HEK293 (cell line): ENCODE data around the gene OR2J3.
A peak's percentile ranks its signal among the peaks of the same experiment; 100 is the strongest.
"Not testable (repeated sequence)": the region's sequence is repeated elsewhere in the genome, so short reads cannot be mapped to it uniquely, and the experiment has no call there.

Experiments
- CTCF ChIA-PET: fragments of 350-600 bp; formaldehyde crosslinking; extraction: SDS; loops from one replicate; lab custom pipeline; 2021; ENCODE audit warnings: antibody characterized with exemption; lab: Yijun Ruan, JAX
- POLR2A ChIA-PET: fragments of 300-600 bp; formaldehyde crosslinking; extraction: SDS; loops from one replicate; lab custom pipeline; 2020; ENCODE audit warnings: antibody characterized with exemption, inconsistent platforms; lab: Yijun Ruan, JAX
- H3K27ac ChIP-seq: fragments of 200-500 bp; sonication (Bioruptor generic); 2 replicates; pipeline ENCODE4 v1.5.1; 2014; ENCODE audit warnings: low read depth, low read length, control low read depth, inconsistent platforms; ENCODE audit errors: extremely low read depth
- H3K36me3 ChIP-seq, 2 experiments: fragments of 200-500 bp in 1 of 2; sonication (Bioruptor generic) in 1 of 2; 1 replicate in 1 of 2; 2 replicates in 1 of 2; pipeline ENCODE4 v1.5.1; 2014 to 2017; ENCODE audit warnings: inconsistent platforms in 2 of 2, low read length in 2 of 2; ENCODE audit not compliant: control insufficient read depth in 2 of 2, insufficient read depth in 1 of 2
- H3K4me1 ChIP-seq: fragments of 200-500 bp; sonication (Bioruptor generic); 2 replicates; pipeline ENCODE4 v1.5.1; 2014; ENCODE audit warnings: mild to moderate bottlenecking, low read length, inconsistent platforms; ENCODE audit not compliant: control insufficient read depth, insufficient read depth
- H3K4me3 ChIP-seq: 2 replicates; pipeline ENCODE4 v1.5.1; 2011; ENCODE audit warnings: low read depth, mild to moderate bottlenecking, control low read depth, low read length, moderate library complexity
- H3K9me3 ChIP-seq: fragments of 200-500 bp; sonication (Bioruptor generic); 2 replicates; pipeline ENCODE4 v1.5.1; 2014; ENCODE audit warnings: low read depth, low read length, inconsistent platforms; ENCODE audit not compliant: control insufficient read depth, insufficient read depth
- SCRT1 ChIP-seq: fragments of 450-650 bp; formaldehyde crosslinking; IDR thresholded peaks from 2 replicates; pipeline ENCODE4 v1.5.1; 2016; ENCODE audit warnings: missing biosample characterization, missing genetic modification characterization, borderline replicate concordance
- ZNF146 ChIP-seq: fragments of 450-650 bp; formaldehyde crosslinking; IDR thresholded peaks from 2 replicates; pipeline ENCODE4 v1.5.1; 2016; ENCODE audit warnings: missing biosample characterization, missing genetic modification characterization
- ZNF292 ChIP-seq: fragments of 450-650 bp; formaldehyde crosslinking; IDR thresholded peaks from 2 replicates; pipeline ENCODE4 v1.5.1; 2016; ENCODE audit warnings: low read depth, missing biosample characterization, missing genetic modification characterization, borderline replicate concordance
- ZNF311 ChIP-seq: fragments of 450-650 bp; formaldehyde crosslinking; IDR thresholded peaks from 2 replicates; pipeline ENCODE4 v1.5.1; 2017; ENCODE audit warnings: missing biosample characterization, missing genetic modification characterization, borderline replicate concordance
- ZNF362 ChIP-seq: fragments of 450-650 bp; formaldehyde crosslinking; IDR thresholded peaks from 2 replicates; pipeline ENCODE4 v1.5.1; 2016; ENCODE audit warnings: missing biosample characterization, missing genetic modification characterization
- ZNF426 ChIP-seq: fragments of 450-650 bp; formaldehyde crosslinking; IDR thresholded peaks from 2 replicates; pipeline ENCODE4 v1.5.1; 2017; ENCODE audit warnings: missing biosample characterization, missing genetic modification characterization, mild to moderate bottlenecking, inconsistent platforms, moderate library complexity
- ZNF514 ChIP-seq: fragments of 450-650 bp; formaldehyde crosslinking; IDR thresholded peaks from 2 replicates; pipeline ENCODE4 v1.5.1; 2016; ENCODE audit warnings: missing biosample characterization, missing genetic modification characterization
- ZNF580 ChIP-seq: fragments of 450-650 bp; formaldehyde crosslinking; IDR thresholded peaks from 2 replicates; pipeline ENCODE4 v1.5.1; 2016; ENCODE audit warnings: missing biosample characterization, missing genetic modification characterization
- ZNF585B ChIP-seq: fragments of 450-650 bp; formaldehyde crosslinking; IDR thresholded peaks from 2 replicates; pipeline ENCODE4 v1.5.1; 2016; ENCODE audit warnings: missing biosample characterization, missing genetic modification characterization
- ZNF768 ChIP-seq: fragments of 450-650 bp; formaldehyde crosslinking; IDR thresholded peaks from 2 replicates; pipeline ENCODE4 v1.5.1; 2018; ENCODE audit warnings: missing biosample characterization, mild to moderate bottlenecking, missing genetic modification characterization

OR2J3 gene

GRCh38 chr6:29149444-29149843 is 41.6 kb downstream of the OR2J3 start:
- H3K27ac ChIP-seq, H3K4me1 ChIP-seq, H3K9me3 ChIP-seq, POLR2A ChIA-PET, H3K4me3 ChIP-seq, H3K36me3 ChIP-seq: not testable (repeated sequence)
- CTCF ChIA-PET = interaction anchor here (0.6 kb wide), 1 partner anchor 1416 kb away, joined by 3 read pairs; no protein-coding TSS in a partner anchor
- peak; percentile 60; the same call in 1 of the 2 replicates for TF ChIP-seq ZNF146 (tag by site-specific recombination)

GRCh38 chr6:29153083-29153482 is 45.2 kb downstream of the OR2J3 start:
- no peaks in the 10 kb centered on the region for H3K9me3 ChIP-seq
- H3K4me1 ChIP-seq = no peaks in the 10 kb centered on the region
- no peak overlapping the region for H3K4me3 ChIP-seq
- ChIA-PET CTCF (no interaction called here), POLR2A (no interaction called here)
- no peak overlapping the region for H3K27ac ChIP-seq
- no peaks in the 10 kb centered on the region for H3K36me3 ChIP-seq
- TF ChIP-seq ZNF362 = no peak
- no peak for TF ChIP-seq ZNF514 (tag by site-specific recombination)
- no peak for TF ChIP-seq ZNF580 (tag by site-specific recombination)
- TF ChIP-seq ZNF585B = no peak
- TF ChIP-seq ZNF311 (tag by site-specific recombination) = no peak
- no peak for TF ChIP-seq ZNF768
- TF ChIP-seq ZNF292 = no peak
- TF ChIP-seq ZNF426 (tag by site-specific recombination) = no peak
- TF ChIP-seq SCRT1 (tag by site-specific recombination) = no peak

- H3K4me3 ChIP-seq, CTCF ChIA-PET, H3K4me1 ChIP-seq, POLR2A ChIA-PET, H3K36me3 ChIP-seq, H3K9me3 ChIP-seq, H3K27ac ChIP-seq: not testable (repeated sequence)
- peak; percentile 52; the same call in 1 of the 2 replicates for TF ChIP-seq ZNF146 (tag by site-specific recombination)
These were observed 47.3 kb downstream of the OR2J3 start for GRCh38 chr6:29155182-29155581.

GRCh38 chr6:29159922-29160321 is 52.1 kb downstream of the OR2J3 start:
- H3K4me3 ChIP-seq, H3K9me3 ChIP-seq, H3K36me3 ChIP-seq, H3K4me1 ChIP-seq, H3K27ac ChIP-seq, CTCF ChIA-PET: not testable (repeated sequence)
- POLR2A ChIA-PET = interaction anchor here (0.7 kb wide), 1 partner anchor 474 kb away, joined by 3 read pairs; no protein-coding TSS in a partner anchor
